CD4-positive, alpha-beta T cell treated with Interleukin-15 for 1 hour (primary cell): Measurements from ENCODE around the gene C12orf60.
"Not testable (repeated sequence)": the region's sequence is repeated elsewhere in the genome, so short reads cannot be mapped to it uniquely, and the experiment has no call there.

ENCODE experiments used
- DNase-seq: peaks from one replicate; pipeline ENCODE4 v3.0.0-alpha.2; 2020

Gene C12orf60, protein sequence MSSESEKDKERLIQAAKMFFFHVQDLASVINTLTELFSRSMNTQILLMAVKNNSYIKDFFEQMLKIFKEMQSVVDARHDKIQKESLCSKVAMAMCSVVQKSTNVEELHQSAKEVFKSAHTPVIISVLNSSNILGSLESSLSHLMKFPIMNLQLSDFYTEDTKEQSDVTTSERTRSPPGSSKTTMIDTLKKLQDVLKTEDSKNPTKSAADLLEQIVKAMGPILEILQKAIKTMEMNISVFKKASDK

GRCh38 chr12:14803011-14803829 is at the start of gene C12orf60, which contains the start of gene WBP11:
C12orf60 (plus strand) TSS chr12:14803670; CDS start chr12:14822936, 19,266 bp downstream.
WBP11 (minus strand) TSS chr12:14803478; CDS start chr12:14801383, 2,095 bp downstream.
- peak; percentile 94 for DNase-seq

DNA sequence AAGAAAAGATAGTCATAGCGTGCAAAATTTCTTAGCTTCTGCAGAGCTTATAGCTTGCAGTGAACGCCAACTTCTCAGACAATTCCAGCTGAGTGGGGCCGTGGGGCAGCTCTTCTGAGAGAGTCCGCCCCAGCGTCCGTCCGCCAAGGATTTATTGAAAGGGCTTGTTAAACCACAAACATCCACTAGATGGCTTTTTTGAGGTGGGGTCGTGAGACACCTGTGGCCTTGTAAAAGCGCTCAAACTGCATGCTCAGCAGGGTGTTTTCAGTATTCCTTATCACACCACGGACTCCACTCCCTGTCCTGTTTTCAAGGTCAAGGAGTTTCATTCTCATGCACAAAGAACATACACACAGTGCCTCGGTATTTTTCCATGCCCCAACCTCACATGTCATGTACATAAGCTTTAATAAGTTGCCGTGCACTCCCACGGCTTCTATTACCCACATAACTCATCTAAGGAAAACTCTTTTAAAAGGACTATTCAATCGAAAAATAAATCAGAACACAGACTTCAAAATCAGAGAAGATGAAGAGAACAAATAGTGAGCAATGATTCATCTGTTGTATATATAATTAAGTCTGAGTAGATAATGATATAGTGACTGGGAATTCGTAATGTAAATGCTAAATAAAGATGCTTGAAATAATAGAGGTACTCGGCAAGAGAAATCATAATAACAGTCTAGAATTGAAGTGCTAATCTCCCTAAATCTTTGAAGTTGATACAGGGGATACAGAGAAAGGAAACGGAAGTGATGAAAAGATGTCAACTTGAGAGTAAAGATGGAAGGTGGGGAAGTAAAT is 46.9 kb upstream of the C12orf60 start:
- no peak for DNase-seq

- not testable (repeated sequence) for DNase-seq
Observed at GRCh38 chr12:14759711-14760280, 43.7 kb upstream of the C12orf60 start.

GRCh38 chr12:14765398-14765797 is 38.1 kb upstream of the C12orf60 start:
- no peak for DNase-seq

- DNase-seq, result not testable (repeated sequence)
Observed at GRCh38 chr12:14766020-14766419, 37.5 kb upstream of the C12orf60 start.

- no peak for DNase-seq
Observed at GRCh38 chr12:14766649-14767215, 36.7 kb upstream of the C12orf60 start.

- no peak for DNase-seq
Observed at GRCh38 chr12:14767617-14768016, 35.9 kb upstream of the C12orf60 start.

DNA sequence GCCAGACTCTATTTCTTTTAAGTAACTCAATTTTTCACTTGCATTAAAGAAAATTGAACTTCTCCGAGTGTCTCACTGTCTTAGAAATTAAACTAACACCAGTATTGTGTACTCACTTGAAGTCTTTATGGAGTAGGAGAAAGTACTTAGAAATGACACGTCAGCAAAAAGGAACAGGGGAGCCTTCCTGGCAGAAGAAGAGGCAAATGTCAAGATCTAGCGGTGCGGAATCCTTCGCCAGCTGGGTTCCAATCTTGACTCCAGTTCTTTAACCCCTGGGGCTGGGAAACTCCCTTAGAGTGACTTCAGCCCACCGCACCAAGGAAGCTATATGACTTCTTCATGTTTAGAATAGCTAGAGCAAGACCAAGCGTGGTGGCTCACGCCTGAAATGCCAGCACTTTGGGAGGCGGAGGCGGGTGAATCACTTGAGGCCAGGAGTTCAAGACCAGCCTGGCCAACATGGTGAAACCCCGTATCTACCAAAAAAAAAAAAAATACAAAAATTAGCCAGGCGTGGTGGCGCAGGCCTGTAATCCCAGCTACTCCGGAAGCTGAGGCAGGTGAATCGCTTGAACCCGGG is 34.6 kb upstream of the C12orf60 start:
- peak; percentile 30 for DNase-seq

DNA sequence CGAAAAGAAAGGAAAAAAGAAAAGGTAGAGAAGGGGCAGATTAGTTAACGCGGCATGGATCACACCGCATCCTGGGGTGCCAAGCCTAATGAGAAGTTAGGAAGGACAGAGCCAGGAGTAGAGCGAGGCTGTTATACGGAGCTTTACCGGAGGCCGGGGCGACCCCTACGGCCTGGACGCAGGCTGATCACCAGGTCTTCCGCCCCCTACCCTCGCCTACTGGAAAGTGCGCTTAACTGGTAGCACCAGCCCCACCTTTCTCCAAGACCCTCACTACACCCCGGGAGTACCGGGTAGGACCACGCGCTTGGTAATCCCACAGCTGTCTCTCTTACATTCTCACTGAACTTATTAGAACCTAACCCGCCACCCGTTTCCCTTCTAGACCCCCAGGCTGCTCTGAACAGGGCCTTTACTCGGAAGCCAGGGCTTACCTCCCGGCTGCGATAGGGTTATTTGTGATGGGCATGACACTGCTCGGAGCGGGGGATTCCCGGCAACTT is 34.0 kb upstream of the C12orf60 start:
- DNase-seq, result no peak

DNA sequence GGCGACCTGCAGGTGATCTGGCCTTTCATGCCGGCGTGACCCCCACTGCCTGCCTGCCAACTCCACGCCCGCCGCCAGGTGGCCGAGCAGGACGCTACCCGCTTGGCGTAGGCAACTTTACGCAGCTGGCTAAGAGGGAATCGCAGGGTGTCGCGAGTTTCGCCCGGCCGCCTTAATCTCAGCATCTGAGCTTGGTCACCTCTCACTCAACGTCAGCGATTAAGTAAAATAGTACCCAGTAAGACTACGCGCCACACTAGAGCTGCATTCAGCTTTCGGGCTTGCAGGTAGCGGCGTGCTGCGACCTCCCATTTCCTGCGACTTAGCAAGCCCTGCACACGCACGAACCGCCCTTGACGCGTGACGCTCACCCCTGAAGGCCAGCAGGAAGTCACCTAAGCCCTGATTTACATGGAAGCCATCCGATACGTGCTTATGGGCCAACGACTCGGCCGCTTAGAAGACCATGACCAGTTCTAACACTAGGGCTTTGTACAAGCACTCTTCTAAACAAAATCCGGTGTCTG is 33.4 kb upstream of the C12orf60 start:
- peak; percentile 92 for DNase-seq

- DNase-seq, result peak; percentile 96
Observed at GRCh38 chr12:14770496-14771461, 32.7 kb upstream of the C12orf60 start.

DNA sequence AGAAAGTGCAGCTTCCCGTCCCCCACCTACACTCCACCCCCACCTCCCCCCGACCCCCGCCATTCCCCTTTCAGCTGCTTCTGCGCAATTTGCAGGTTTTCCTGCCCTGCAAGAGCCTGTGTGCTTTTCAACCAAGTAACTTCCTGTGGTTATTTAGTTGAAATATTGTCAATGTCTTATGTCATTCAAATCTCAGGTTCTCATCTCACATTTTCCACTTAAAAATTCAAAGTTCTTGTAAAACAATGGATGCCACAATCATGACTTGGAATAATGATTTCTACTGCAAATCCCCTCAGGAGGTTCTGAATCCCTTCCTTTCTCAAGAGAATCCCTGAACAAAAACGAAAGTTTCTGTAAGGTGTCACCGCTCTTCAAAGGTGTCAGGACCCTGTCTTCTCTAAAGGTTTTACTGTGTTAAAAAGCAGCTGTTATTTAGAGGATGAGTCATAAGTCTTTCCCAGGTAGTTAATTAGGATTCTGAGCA is 31.8 kb upstream of the C12orf60 start:
- DNase-seq, result peak; percentile 67

DNA sequence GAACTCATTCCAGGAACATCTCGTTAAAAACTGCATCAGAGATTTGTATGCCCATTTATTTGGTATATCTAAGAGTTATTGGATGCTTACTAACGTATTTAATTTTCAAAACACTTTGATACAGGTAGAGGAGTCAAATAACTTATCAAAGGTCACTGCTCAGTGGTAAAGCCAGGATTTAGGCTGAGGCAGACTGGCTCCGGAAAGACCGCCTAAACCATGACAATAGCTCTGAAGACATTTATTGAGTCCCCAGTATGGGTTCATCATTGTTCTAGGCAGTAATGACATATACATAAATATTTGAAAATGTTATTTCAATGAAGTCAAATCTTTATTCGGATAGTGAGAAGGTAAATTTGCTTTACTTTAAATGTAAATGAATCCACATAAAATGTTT is 30.5 kb upstream of the C12orf60 start:
- DNase-seq, result no peak

DNA sequence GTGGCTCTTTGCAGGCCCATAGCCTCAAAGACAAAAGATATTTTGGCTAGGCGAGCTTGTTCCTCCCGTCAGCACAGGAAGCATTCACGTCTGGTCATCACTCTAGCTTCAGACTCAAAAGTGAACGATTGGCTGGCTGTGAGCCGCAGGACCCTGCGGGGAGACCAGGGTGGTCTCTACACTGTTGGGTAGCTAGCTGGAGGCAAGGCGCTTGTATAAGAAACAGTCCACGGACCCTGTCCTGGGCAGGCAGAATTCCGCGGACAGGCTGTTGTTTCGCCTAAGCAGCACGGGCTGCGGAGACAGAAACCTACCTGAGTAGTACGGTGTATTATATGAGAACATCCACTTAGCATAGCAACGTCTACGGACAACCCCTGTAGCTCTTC is 29.8 kb upstream of the C12orf60 start:
- peak; percentile 17 for DNase-seq

- DNase-seq, result peak; percentile 94
Observed at GRCh38 chr12:14774074-14774905, 29.2 kb upstream of the C12orf60 start.

DNA sequence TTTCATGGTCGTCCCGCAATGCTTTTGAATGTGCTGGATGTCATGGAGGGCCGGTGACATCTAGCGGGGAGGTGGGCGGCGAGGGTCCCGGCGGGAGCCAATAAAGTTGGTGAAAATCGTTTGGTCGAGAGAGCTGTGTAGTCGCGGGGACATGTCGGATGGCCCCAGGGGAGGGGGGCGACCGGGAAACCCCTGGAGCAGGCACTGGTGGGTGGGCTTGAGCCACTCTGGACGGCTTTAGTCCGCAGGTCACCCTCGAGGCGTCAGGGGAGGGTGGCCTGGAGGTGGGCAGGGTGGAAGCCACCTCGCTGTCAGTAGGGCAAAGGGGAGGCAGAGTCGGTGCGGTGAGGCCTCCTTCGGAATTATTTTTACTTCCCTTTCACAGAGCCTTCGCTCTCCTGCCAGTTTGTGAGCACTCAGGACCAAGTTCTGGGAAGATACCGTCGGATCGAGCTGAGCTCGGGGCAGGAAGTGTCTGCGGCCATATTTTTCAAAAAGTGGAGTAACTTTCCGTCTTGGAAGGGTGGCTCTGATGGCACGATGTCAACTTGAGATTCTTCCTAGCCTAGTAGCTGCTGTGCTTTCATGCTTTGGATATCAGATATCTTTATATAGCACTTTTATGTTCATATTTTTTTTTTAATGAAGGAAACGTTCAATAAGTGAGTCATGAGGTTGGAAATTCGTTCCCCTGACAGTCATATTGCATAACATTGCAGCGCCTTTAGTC is 28.4 kb upstream of the C12orf60 start:
- DNase-seq, result peak; percentile 22

DNA sequence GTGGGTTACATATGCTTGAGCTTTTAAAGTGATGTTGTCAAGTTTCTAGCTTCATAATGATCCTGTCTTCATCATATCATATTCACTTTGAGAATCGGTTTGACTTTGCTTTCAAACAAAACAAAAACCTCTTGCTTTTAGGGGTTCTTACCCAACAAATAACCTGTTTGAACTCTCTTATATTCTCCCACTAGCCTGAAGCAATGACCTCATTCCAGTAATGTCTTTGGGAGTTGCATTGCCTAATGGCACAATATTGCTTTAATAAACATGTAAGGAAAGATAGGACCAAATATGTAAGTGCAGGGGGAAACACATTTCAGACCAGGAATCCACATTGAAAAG is 27.9 kb upstream of the C12orf60 start:
- DNase-seq, result no peak

- no peak for DNase-seq
Observed at GRCh38 chr12:14776236-14776961, 27.1 kb upstream of the C12orf60 start.
